RWPE2 (cell line): ENCODE results near the gene DIPK2A.

ENCODE experiments used
- ATAC-seq: fragments of 200-7000 bp; cut with Tn5 transposase; 3 replicates; pipeline ENCODE4 v1.9.1; 2021; ENCODE audit warnings: low read depth
- DNase-seq: peaks from one replicate; pipeline ENCODE4 v3.0.0-alpha.2; 2020; ENCODE audit warnings: low spot score
- H3K27ac ChIP-seq: fragments of 450-650 bp; 2 replicates; pipeline ENCODE4 v1.5.1; 2017; ENCODE audit warnings: mild to moderate bottlenecking; ENCODE audit not compliant: poor library complexity, severe bottlenecking
- H3K27me3 ChIP-seq: fragments of 250-450 bp; sonication (Bioruptor Pico); 2 replicates; pipeline ENCODE4 v1.5.1; 2021; ENCODE audit warnings: mild to moderate bottlenecking, moderate library complexity; ENCODE audit not compliant: insufficient read depth, poor library complexity, severe bottlenecking
- H3K36me3 ChIP-seq: fragments of 250-450 bp; sonication (Bioruptor Pico); 2 replicates; pipeline ENCODE4 v1.5.1; 2020; ENCODE audit warnings: low read depth, mild to moderate bottlenecking, moderate library complexity
- H3K4me1 ChIP-seq: fragments of 250-450 bp; sonication (Bioruptor Pico); 2 replicates; pipeline ENCODE4 v1.5.1; 2021; ENCODE audit warnings: mild to moderate bottlenecking, moderate library complexity; ENCODE audit not compliant: insufficient read depth, poor library complexity, severe bottlenecking
- H3K4me3 ChIP-seq: fragments of 250-450 bp; sonication (Bioruptor Pico); 2 replicates; pipeline ENCODE4 v1.5.1; 2021; ENCODE audit warnings: mild to moderate bottlenecking, moderate library complexity; ENCODE audit not compliant: severe bottlenecking
- H3K9me3 ChIP-seq: fragments of 250-450 bp; sonication (Bioruptor Pico); 2 replicates; pipeline ENCODE4 v1.5.1; 2021; ENCODE audit warnings: mild to moderate bottlenecking, moderate library complexity; ENCODE audit not compliant: severe bottlenecking
- CTCF ChIP-seq: fragments of 450-650 bp; IDR thresholded peaks from one replicate; pipeline ENCODE4 v1.5.1; 2017; ENCODE audit warnings: mild to moderate bottlenecking, moderate library complexity; ENCODE audit not compliant: poor library complexity, severe bottlenecking

DIPK2A gene

GRCh38 chr3:143991713-143992112, 20.1 kb downstream of the DIPK2A start:
- H3K36me3 ChIP-seq = peaks cover 7% of the 10 kb centered on the region

GRCh38 chr3:143998266-143998665, 26.6 kb downstream of the DIPK2A start:
- no peak overlapping the region for H3K27ac ChIP-seq
- DNase-seq = no peak
- no peak for TF ChIP-seq CTCF

More at GRCh38 chr3:143991713-143992112, 20.1 kb downstream of the DIPK2A start:
- no peaks in the 10 kb centered on the region for H3K27me3 ChIP-seq
- DNase-seq (no peak), ATAC-seq (no peak)
- no peaks in the 10 kb centered on the region for H3K4me1 ChIP-seq
- no peak overlapping the region for H3K27ac ChIP-seq
- no peak overlapping the region for H3K4me3 ChIP-seq
- H3K9me3 ChIP-seq = no peaks in the 10 kb centered on the region
- no peak for TF ChIP-seq CTCF

GRCh38 chr3:144003051-144003450, 31.4 kb downstream of the DIPK2A start:
- H3K4me3 ChIP-seq = no peak overlapping the region
- TF ChIP-seq CTCF = no peak
- no peaks in the 10 kb centered on the region for H3K4me1 ChIP-seq
- no peak overlapping the region for H3K27ac ChIP-seq
- no peak for DNase-seq
- H3K36me3 ChIP-seq = no peaks in the 10 kb centered on the region
- no peaks in the 10 kb centered on the region for H3K27me3 ChIP-seq
- no peak for ATAC-seq
- H3K9me3 ChIP-seq = no peaks in the 10 kb centered on the region

More at GRCh38 chr3:143998266-143998665, 26.6 kb downstream of the DIPK2A start:
- Histone ChIP-seq H3K27me3 (no peaks in the 10 kb centered on the region), H3K4me3 (no peak overlapping the region), H3K36me3 (no peaks in the 10 kb centered on the region), H3K4me1 (no peaks in the 10 kb centered on the region), H3K9me3 (no peaks in the 10 kb centered on the region)
- no peak for ATAC-seq

GRCh38 chr3:144010371-144010770, 38.7 kb downstream of the DIPK2A start:
- Histone ChIP-seq H3K36me3 (no peaks in the 10 kb centered on the region), H3K27ac (no peak overlapping the region), H3K4me1 (no peaks in the 10 kb centered on the region), H3K27me3 (peaks cover 3% of the 10 kb centered on the region), H3K9me3 (no peaks in the 10 kb centered on the region), H3K4me3 (no peak overlapping the region)
- DNase-seq (no peak), ATAC-seq (no peak)
- no peak for TF ChIP-seq CTCF

GRCh38 chr3:144011251-144011799, 39.7 kb downstream of the DIPK2A start:
- no peak for TF ChIP-seq CTCF
- Histone ChIP-seq H3K27ac (no peak overlapping the region), H3K4me3 (no peak overlapping the region), H3K4me1 (no peaks in the 10 kb centered on the region), H3K27me3 (peaks cover 3% of the 10 kb centered on the region), H3K36me3 (no peaks in the 10 kb centered on the region), H3K9me3 (no peaks in the 10 kb centered on the region)
- ATAC-seq (no peak), DNase-seq (no peak)
